Coronary artery (tissue), 2 donors: ENCODE data around the gene CYTH1.

Experiments used
- DNase-seq: peaks from one replicate; pipeline ENCODE4 v3.0.0-alpha.2; 2017; ENCODE audit warnings: low spot score
- H3K27ac ChIP-seq, 2 donors: fragments of 200-600 bp; sonication (generic); one replicate each; pipeline ENCODE4 v1.5.1; 2016 to 2019
- H3K4me3 ChIP-seq: fragments of 200-600 bp; sonication (generic); 2 replicates; pipeline ENCODE4 v1.5.1; 2016; ENCODE audit warnings: mild to moderate bottlenecking, moderate library complexity
- TF ChIP-seq, protein P1 (sequence below): fragments of 200-600 bp; sonication (generic); IDR thresholded peaks from one replicate; pipeline ENCODE4 v1.5.1; 2019; ENCODE audit warnings: antibody characterized with exemption

Gene CYTH1

GRCh38 chr17:78641666-78642065 lies 140.4 kb downstream of the CYTH1 start:
- TF ChIP-seq, protein P1, sequence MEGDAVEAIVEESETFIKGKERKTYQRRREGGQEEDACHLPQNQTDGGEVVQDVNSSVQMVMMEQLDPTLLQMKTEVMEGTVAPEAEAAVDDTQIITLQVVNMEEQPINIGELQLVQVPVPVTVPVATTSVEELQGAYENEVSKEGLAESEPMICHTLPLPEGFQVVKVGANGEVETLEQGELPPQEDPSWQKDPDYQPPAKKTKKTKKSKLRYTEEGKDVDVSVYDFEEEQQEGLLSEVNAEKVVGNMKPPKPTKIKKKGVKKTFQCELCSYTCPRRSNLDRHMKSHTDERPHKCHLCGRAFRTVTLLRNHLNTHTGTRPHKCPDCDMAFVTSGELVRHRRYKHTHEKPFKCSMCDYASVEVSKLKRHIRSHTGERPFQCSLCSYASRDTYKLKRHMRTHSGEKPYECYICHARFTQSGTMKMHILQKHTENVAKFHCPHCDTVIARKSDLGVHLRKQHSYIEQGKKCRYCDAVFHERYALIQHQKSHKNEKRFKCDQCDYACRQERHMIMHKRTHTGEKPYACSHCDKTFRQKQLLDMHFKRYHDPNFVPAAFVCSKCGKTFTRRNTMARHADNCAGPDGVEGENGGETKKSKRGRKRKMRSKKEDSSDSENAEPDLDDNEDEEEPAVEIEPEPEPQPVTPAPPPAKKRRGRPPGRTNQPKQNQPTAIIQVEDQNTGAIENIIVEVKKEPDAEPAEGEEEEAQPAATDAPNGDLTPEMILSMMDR: no peak
- peak; percentile 59 for DNase-seq
- no peak overlapping the region for H3K27ac ChIP-seq
- H3K4me3 ChIP-seq: no peak overlapping the region

DNA sequence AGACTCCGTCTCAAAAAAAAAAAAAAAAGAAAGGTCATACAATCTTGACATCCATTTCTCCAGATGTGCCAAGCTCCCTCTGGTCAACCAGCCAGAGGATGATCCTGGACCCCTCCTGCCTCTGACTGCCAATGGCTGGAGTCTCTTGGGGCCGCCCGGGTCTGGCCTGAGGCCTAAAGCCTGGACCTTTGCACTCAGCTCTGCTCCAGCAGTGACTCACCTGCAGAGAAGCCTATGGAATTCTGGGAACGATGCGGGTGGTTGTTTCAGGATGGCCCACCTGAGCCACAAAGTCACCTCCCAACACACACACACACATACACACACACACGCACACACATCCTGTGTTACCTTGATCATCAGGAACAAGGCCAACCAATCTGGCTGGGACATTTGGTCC lies 140.8 kb downstream of the CYTH1 start:
- DNase-seq: peak; percentile 68
- no peak overlapping the region for H3K4me3 ChIP-seq
- no peak overlapping the region for H3K27ac ChIP-seq
- TF ChIP-seq, protein P1: no peak

DNA sequence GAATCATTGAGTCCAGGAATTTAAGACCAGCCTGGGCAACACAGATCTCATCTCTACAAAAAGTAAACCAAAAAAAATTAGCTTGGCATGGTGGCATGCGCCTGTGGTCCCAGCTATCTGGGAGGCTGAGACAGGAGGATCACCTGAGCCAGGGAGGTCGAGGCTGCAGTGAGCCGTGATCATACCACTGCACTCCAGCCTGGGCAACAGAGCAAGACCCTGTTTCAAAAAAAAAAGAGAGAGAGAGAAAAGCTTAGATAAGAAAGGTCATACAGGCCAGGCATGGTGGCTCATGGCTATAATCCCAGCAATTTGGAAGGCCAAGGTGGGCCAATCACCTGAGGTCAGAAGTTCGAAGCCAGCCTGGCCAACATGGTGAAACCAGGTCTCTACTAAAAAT lies 141.4 kb downstream of the CYTH1 start:
- TF ChIP-seq, protein P1: no peak
- peak; percentile 24 for DNase-seq
- no peak overlapping the region for H3K4me3 ChIP-seq
- H3K27ac ChIP-seq: no peak overlapping the region

DNA sequence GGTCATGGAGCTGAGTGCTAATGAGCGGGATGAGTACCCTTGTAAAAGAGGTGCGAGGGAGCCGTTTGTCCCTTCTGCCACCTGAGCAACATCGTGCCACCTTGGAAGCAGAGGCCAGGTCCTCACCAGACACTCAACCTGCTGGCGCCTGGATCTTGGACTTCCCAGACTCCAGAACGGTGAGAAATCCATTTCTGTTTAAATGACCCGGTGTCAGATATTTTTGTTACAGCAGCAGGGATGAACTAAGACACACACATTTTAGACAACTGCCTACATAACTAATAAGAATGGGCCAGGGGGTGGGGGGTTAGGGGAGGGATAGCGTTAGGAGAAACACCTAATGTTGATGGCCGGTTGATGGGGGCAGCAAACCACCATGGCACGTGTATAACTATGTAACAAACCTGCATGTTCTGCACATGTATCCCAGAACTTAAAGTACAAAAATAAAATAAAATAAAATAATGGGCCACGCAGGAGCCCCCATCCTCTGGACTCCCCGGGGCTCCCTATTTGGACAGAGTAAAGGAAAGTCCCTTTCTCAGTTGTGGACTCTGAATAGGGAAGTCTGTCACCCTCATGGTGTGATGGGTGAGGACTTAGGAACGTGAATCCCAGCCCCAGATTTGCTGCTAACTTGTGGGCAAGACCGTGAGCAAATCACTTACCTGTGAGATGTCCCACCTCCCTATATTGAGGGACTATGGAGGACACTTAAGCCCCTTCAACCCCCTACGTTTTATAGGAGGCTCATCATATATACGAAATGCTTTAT lies 144.2 kb downstream of the CYTH1 start:
- H3K27ac ChIP-seq: no peak overlapping the region
- TF ChIP-seq, protein P1: no peak
- DNase-seq: peak; percentile 28
- no peak overlapping the region for H3K4me3 ChIP-seq

DNA sequence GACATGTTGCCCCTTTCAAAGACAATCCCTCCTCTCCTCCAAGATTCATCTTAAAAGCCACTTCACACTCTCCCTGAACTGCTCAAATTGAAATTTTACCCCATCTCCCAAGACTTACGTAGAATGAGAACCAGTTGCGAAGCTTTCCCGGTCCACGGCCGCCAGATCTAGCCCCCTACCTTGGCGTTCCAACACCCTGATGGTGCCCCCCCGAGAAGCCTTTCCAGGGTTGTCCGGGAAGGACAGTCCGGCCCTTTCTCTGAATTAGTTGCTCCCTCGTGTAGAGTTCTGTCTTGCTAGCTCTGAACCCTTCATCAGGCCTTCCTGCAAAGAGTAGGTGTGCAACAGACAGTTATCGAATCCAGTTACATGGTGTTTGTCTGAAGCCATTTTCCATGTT lies 144.9 kb downstream of the CYTH1 start:
- H3K27ac ChIP-seq: no peak overlapping the region
- TF ChIP-seq, protein P1: no peak
- DNase-seq: no peak
- no peak overlapping the region for H3K4me3 ChIP-seq

GRCh38 chr17:78634154-78634553 lies 147.9 kb downstream of the CYTH1 start:
- no peak overlapping the region for H3K27ac ChIP-seq
- TF ChIP-seq, protein P1: no peak
- no peak overlapping the region for H3K4me3 ChIP-seq
- no peak for DNase-seq

- TF ChIP-seq, protein P1: no peak
- H3K4me3 ChIP-seq: no peak overlapping the region
- no peak for DNase-seq
- H3K27ac ChIP-seq: no peak overlapping the region
Measured at GRCh38 chr17:78629436-78629995, 152.6 kb downstream of the CYTH1 start.
